Calu3 (cell line): ENCODE measurements around the gene C15orf62. TPM values are rescaled to one million over a fixed set of nuclear protein-coding genes. Genes with fewer than 3 reads are reported as not detected.

Source experiments
- Bru-seq: library from RNA; stranded (reverse); fragments of 400-500 nt; gene quantifications from one replicate; lab custom pipeline; 2021; lab: Mats Ljungman, UMichigan
- BruChase-seq, 2 experiments: library from RNA; stranded (reverse); fragments of 400-500 nt; gene quantifications; one replicate each; lab custom pipeline; 2021; lab: Mats Ljungman, UMichigan
- BruUV-seq: library from RNA; stranded (reverse); fragments of 400-500 nt; replicated peaks from 2 replicates; lab custom pipeline; 2021; lab: Mats Ljungman, UMichigan
- CTCF ChIA-PET: fragments of 300-600 bp; sonication (Branson Sonifier 250); formaldehyde crosslinking; loops from one replicate; lab custom pipeline; 2022; ENCODE audit warnings: antibody characterized with exemption; lab: Charles Lee
- DNase-seq: peaks from one replicate; pipeline ENCODE4 v3.0.0; 2022
- H3K27ac Mint-ChIP-seq: one replicate; pipeline ENCODE4 v1.8.0; 2022; ENCODE audit warnings: mixed read lengths; ENCODE audit not compliant: unreplicated experiment
- H3K27me3 Mint-ChIP-seq: one replicate; pipeline ENCODE4 v1.8.0; 2022; ENCODE audit warnings: mixed read lengths; ENCODE audit not compliant: unreplicated experiment
- H3K36me3 Mint-ChIP-seq: one replicate; pipeline ENCODE4 v1.8.0; 2022; ENCODE audit warnings: mild to moderate bottlenecking, moderate library complexity, mixed read lengths; ENCODE audit not compliant: insufficient read depth, unreplicated experiment
- H3K4me1 Mint-ChIP-seq: one replicate; pipeline ENCODE4 v1.8.0; 2022; ENCODE audit warnings: mild to moderate bottlenecking, low read depth, mixed read lengths; ENCODE audit not compliant: unreplicated experiment
- H3K4me3 Mint-ChIP-seq: one replicate; pipeline ENCODE4 v1.8.0; 2022; ENCODE audit warnings: mild to moderate bottlenecking, low read depth, moderate library complexity, mixed read lengths; ENCODE audit not compliant: unreplicated experiment
- H3K9me3 Mint-ChIP-seq: one replicate; pipeline ENCODE4 v1.8.0; 2022; ENCODE audit warnings: low read depth, mixed read lengths; ENCODE audit not compliant: unreplicated experiment
- intact Hi-C: fragments of 100-400 bp; cut with micrococcal nuclease; formaldehyde crosslinking; loops from one replicate; pipeline ENCODE4 v1.10.0; 2022; ENCODE audit not compliant: unreplicated experiment
- long read RNA-seq: library from polyadenylated mRNA; stranded (forward); transcript quantifications from one replicate; pipeline ENCODE4 v2.0.0, GENCODE V29; 2022
- total RNA-seq: library from RNA; stranded (reverse); gene quantifications from 2 replicates; pipeline ENCODE4 v1.2.3, GENCODE V29; 2022
- TF ChIP-seq, protein P1 (sequence below): fragments of 200-600 bp; IDR thresholded peaks from one replicate; pipeline ENCODE4 v1.8.0; 2022; ENCODE audit warnings: antibody characterized with exemption; ENCODE audit not compliant: unreplicated experiment

Gene C15orf62, protein sequence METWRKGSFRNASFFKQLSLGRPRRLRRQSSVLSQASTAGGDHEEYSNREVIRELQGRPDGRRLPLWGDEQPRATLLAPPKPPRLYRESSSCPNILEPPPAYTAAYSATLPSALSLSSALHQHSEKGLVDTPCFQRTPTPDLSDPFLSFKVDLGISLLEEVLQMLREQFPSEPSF
- total RNA-seq, result 0.56 and 0.64 TPM in 2 replicates
- percentile 20 among the genes with signal in this experiment for Bru-seq, nascent RNA
- BruChase-seq, experiment 1, labeled RNA remaining after a 6-hour chase, result percentile 27 among the genes with signal in this experiment
- BruChase-seq, experiment 2, labeled RNA remaining after a 2-hour chase, result percentile 25 among the genes with signal in this experiment
- long read RNA-seq, partial matches to known transcripts, result 0 of 3 reads
- long read RNA-seq, other reads (novel, unspliced or antisense), result 0 of 3 reads

GRCh38 chr15:40769274-40770146 lies at the start of gene C15orf62:
Gene C15orf62 (plus strand): TSS chr15:40769980. CDS start chr15:40770496, 516 bp downstream.
- Mint-ChIP-seq H3K4me1 (peaks cover 22% of the 10 kb centered on the region), H3K4me3 (peak within 1 kb of the TSS; percentile 59), H3K9me3 (no peaks in the 10 kb centered on the region), H3K36me3 (peaks cover 21% of the 10 kb centered on the region), H3K27ac (peak within 1 kb of the TSS; percentile 90), H3K27me3 (no peaks in the 10 kb centered on the region)
- CTCF ChIA-PET, result interaction anchor here (0.6 to 2.1 kb wide), 5 partner anchors 13 to 124 kb away, joined by 3 to 8 read pairs (median 4); no protein-coding TSS in a partner anchor
- no TSS peak for BruUV-seq
- peak; percentile 74 for DNase-seq
- TF ChIP-seq, protein P1, sequence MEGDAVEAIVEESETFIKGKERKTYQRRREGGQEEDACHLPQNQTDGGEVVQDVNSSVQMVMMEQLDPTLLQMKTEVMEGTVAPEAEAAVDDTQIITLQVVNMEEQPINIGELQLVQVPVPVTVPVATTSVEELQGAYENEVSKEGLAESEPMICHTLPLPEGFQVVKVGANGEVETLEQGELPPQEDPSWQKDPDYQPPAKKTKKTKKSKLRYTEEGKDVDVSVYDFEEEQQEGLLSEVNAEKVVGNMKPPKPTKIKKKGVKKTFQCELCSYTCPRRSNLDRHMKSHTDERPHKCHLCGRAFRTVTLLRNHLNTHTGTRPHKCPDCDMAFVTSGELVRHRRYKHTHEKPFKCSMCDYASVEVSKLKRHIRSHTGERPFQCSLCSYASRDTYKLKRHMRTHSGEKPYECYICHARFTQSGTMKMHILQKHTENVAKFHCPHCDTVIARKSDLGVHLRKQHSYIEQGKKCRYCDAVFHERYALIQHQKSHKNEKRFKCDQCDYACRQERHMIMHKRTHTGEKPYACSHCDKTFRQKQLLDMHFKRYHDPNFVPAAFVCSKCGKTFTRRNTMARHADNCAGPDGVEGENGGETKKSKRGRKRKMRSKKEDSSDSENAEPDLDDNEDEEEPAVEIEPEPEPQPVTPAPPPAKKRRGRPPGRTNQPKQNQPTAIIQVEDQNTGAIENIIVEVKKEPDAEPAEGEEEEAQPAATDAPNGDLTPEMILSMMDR, result no peak
- intact Hi-C loops, result loop anchor here (2.0 kb wide), 1 partner anchor 17 kb away; no protein-coding TSS in a partner anchor

DNA sequence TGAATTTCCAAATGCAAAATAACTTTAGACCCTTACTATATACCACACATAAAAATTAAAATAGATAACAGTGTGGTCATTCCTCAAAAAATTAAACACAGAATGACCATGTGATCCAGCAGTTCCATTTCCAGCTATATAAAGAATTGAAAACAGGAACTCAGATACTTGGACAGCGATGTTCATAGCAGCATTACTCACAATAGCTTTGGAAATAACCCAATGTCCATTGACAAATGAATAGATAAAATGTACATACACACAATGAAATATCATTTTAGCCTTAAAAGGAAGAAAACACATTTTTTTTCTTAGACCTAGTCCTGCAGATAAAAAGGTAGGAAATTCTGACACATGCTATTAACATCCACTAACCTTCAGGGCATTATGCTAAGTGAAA lies 48.1 kb upstream of the C15orf62 start:
- no peaks in the 10 kb centered on the region for H3K27me3 Mint-ChIP-seq
- intact Hi-C loops, result no loop called here
- no peak overlapping the region for H3K27ac Mint-ChIP-seq
- DNase-seq, result no peak
- no peak overlapping the region for H3K4me3 Mint-ChIP-seq
- CTCF ChIA-PET, result interaction anchor here (0.5 to 0.6 kb wide), 2 partner anchors 79 to 112 kb away, joined by 3 to 7 read pairs; no protein-coding TSS in a partner anchor
- no peaks in the 10 kb centered on the region for H3K9me3 Mint-ChIP-seq
- H3K4me1 Mint-ChIP-seq, result no peaks in the 10 kb centered on the region
- H3K36me3 Mint-ChIP-seq, result no peaks in the 10 kb centered on the region
- TF ChIP-seq, protein P1, result no peak
- BruUV-seq, result no TSS peak

DNA sequence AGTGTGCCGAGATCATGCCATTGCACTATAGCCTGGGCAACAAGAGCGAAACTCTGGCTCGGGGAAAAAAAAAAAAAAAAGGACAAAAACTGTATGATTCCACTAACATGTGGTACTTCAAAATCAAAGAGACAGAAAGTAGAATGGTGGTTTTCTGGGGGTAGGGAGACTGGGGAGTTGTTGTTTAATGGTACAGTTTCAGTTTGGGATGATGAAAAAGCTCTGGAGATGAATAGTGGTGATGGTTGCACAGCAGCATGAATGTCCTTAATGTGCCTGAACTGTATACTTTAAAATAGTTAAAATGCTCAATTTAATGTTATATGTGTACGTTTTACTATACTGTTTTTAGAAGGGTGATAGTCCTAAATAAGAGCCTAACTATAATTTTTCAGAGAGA lies 47.4 kb upstream of the C15orf62 start:
- no peak overlapping the region for H3K27ac Mint-ChIP-seq
- H3K9me3 Mint-ChIP-seq, result no peaks in the 10 kb centered on the region
- no peaks in the 10 kb centered on the region for H3K27me3 Mint-ChIP-seq
- no peak overlapping the region for H3K4me3 Mint-ChIP-seq
- H3K36me3 Mint-ChIP-seq, result no peaks in the 10 kb centered on the region
- CTCF ChIA-PET, result interaction anchor here (0.7 kb wide), 1 partner anchor 18 kb away, joined by 3 read pairs; no protein-coding TSS in a partner anchor
- no peak for DNase-seq
- no TSS peak for BruUV-seq
- intact Hi-C loops, result no loop called here
- H3K4me1 Mint-ChIP-seq, result no peaks in the 10 kb centered on the region
- TF ChIP-seq, protein P1, result no peak

GRCh38 chr15:40722934-40723333 lies 46.8 kb upstream of the C15orf62 start:
- Mint-ChIP-seq H3K36me3 (no peaks in the 10 kb centered on the region), H3K9me3 (no peaks in the 10 kb centered on the region), H3K27me3 (no peaks in the 10 kb centered on the region), H3K4me1 (no peaks in the 10 kb centered on the region), H3K27ac (no peak overlapping the region), H3K4me3 (no peak overlapping the region)
- TF ChIP-seq, protein P1, result no peak
- CTCF ChIA-PET, result interaction anchor here (0.7 kb wide), 1 partner anchor 18 kb away, joined by 3 read pairs; no protein-coding TSS in a partner anchor
- no peak for DNase-seq
- BruUV-seq, result no TSS peak
- intact Hi-C loops, result no loop called here
